GM21786 (cell line): ENCODE data around the gene C4orf50.

Experiments
- ATAC-seq: cut with Tn5 transposase; IDR thresholded peaks from one replicate; pipeline ENCODE4 v1.9.1; 2021; ENCODE audit not compliant: unreplicated experiment

Gene C4orf50

DNA sequence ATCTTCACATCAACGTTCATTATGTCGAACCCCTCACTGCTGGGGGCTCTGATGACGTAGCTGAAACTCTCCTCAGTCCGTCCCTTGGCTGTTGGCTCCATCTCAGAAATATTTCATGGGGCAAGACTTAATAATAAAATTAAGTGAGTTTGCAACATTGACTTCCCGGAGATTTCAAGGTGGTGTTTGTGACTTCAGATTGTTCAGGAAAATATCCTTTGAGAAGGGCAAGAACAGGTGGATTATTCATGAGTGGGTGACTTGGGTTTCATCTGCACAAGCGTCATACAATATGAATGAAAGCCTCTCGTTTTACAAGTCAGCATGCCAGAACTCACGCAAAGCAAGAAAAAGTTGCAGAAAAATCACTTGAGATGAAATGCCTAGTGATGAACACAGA is at the start of gene C4orf50:
C4orf50 (minus strand) TSS at position 101 of the 400 bp plus-strand sequence.
- ATAC-seq = no peak

DNA sequence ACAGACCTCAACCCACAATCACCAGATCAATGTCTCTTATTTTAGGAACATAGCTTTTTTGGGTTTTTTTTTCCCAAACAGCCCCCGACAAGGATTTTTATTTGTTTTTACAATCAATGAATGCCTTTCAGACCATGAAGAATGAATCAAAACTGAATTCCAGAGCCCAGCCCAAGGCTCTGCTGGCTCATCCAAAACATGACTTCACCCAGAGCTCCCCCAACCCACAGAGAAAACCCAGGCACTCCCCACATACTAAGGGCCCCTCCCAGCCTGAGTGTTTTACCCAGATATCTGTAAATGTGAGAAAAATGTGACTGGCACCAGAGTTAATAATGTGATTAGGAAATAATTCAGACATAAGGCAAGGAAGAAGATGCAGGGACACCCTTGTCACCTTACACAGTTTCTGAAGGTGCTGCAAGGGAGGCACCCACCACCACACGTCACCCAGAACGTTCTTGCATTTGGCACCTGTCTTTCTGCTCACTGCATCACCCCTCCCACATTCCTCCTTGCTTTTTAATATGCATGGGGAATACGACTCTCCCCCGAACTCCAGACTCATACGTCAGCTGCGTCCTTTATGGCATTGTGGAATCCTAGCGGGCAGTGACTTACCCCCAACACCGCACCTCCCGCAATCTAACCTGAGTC is 47.8 kb upstream of the C4orf50 start:
- no peak for ATAC-seq

DNA sequence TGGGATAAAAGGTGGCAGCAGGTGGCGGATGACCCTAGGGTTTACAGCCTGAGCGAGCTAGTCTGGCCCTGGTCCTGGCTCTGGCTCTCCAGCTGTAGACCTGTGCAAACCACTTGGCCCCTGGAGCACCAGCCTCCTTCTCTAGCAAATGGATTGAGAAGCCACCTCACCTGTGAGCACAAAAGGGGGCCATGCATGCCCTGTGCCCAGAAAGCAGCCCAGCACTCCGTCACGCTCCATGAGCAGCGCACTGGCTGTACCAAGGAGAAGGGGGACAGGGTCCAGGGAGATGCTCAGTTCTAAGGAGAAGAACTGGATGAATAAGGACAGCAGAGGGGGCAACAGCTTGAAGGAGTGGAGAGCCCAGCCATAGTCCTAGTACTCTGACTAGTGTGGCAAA is 46.9 kb upstream of the C4orf50 start:
- no peak for ATAC-seq

DNA sequence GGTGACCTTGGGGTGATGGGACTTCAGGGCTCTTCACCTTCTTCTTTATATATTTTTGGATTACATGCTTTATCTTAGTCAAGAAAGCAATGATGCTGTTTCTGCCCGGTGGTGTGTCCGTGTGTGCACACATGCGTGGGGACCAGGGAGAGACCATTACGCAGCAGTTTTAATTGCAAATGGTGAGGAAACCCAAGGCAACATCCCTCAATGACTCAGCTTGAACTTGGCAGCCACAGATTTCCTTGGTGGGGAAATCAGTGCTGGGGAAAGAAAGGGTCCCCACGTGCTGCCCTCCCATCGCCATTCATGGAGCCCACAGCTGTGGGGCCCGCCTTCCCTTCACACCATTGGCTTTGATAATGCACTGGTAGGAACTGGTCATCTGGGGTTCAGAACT is 46.2 kb upstream of the C4orf50 start:
- ATAC-seq = no peak

DNA sequence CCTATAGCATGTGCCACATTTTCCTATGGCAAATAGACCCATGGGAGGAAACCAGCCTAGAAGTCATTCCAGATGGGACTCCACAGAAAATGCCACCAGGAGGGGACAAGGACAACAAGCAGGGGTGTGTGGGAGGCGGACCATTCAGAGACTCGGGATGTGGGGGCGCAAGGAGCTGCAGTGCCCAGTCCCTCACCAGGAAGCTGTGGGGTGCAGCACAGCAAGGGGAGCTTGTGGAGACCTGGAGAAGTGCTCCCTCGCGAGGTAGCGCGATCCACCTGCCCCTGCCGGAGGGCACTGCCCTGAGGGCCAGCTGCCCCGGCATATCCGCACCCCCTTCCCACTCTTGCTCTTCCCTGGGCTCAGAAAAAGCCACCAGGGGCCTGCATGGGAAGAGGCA is 45.5 kb upstream of the C4orf50 start:
- no peak for ATAC-seq

DNA sequence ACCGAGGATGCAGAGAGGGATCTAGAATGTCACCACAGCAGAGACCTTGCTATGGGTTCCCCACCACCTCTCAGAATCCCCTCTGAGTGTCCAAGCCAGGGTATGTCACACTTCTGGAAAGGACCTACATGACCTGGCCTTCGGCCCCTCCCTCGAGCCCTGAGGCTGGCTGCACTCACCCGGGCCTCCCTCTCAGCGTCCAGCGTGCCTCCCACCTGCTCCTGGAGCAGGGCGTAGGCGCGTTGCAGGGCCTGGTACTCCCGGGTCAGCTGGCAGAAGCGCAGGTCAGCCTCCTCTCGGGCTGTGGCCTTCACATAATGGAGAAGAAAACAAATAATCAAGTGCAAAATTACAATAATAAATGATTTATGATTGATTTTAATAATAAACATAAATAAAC is 43.9 kb upstream of the C4orf50 start:
- ATAC-seq = no peak

DNA sequence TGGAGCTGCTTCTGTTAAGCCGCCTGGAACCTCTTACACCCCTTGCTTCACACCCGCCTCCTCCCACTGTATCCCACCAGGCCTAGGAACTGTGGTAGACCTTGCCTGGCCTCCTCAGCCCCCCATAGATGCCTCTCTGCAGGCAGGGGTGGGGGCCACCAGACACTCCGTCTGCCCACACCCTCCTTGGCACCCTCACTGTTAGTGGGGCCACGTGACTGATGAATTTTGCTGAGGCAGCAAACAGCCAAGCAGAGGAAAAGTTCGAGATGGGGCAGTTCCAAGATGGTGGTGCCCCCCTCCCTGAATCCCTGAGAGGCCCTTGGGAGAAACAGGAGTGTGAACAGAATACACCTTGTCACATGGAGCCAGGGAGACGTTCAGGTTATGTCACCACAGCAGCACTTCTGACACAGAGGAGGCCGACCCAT is 41.2 kb upstream of the C4orf50 start:
- no peak for ATAC-seq

DNA sequence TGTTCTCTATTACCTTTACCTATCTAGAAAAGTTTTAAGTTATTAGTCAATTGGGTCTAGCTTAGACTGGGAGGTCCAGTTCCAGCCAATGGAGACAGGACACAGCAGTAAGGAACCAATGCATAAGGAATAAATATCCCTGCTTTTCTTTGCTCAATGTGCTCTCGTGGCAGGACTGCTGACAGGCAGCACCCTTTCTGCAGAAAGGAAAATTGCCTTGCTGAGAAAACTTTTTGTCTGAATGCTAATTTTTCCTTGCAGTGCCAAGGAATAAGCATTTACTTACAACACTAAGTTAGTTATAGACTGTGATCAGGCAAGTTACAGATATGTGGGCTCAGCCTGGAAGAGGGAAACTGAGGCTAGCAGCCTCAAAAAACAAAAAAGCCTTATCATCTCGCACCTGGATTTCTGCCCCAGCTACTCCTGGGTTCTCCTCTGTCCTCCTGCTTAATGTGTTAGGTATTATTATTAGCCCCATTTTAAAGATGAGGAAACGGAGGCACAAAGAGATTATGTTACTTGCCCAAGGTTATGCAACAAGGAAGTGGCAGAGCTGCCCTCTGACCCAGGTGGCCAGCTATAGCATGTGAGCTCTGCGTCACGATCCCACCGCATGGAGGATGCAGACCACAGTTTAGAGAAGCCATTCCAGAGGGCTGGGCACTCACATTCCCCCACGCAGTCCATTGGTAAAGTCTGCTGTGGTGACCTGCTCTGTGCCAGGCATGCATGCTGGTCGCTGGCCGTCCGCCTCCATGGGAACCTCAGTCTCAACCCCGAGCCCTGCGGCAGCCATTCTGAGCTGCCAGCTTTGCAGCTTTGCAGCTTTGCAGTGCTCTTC is 40.5 kb upstream of the C4orf50 start:
- ATAC-seq = no peak

DNA sequence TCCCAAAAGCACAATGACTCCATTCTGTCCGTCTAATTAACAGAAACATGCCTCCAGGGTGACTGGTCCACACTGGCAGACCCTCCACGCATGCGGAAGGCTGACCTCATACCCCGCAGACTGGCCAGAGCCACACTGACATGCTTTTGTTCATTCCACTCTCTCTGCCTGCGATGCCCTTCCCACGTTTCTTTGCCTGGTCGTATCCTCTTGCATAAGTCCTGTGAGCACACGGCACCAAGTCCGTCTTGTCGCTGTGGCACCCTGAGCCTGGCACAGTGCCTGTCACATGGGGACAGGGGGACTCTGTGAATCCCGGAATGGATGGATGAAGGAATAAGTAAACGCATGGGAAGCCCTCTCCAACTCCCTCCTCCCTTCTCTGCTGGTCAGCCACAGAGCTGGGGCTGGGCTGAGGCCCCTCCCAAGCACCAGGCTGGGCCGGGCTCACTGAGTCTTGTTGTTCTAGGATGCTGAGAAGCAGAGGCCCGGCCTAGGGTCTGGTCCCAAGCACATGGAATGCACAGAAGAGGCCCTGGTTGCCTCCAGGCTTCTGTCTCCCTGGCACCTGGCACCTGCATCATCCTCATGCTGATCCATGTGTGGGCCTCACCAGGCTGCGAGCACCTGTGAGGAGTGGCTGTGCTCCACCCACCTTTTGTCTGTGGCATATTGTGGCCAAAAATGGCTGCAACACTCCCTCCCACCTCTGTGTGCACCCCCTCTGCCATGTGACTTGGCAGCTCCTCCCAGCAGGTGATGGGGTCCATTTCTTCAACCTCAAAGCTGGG is 38.9 kb upstream of the C4orf50 start:
- no peak for ATAC-seq

DNA sequence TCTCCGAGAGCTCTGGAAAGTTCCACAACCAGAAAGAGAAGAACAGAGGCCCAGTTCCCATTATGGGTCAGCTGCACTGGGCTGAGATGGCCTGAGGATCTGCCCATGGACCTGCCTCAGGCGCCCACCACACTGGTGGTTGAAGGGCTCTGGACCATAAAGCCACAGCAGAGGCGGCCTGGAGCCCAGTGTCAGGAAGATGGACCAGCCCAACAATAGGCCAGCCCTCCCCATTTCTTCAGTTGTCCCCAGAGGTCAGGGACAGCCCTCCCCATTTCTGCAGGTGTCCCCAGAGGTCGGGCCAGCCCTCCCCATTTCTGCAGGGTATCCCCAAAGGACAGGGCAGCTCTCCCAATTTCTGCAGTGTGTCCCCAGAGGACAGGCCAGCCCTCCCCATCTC is 37.2 kb upstream of the C4orf50 start:
- no peak for ATAC-seq

DNA sequence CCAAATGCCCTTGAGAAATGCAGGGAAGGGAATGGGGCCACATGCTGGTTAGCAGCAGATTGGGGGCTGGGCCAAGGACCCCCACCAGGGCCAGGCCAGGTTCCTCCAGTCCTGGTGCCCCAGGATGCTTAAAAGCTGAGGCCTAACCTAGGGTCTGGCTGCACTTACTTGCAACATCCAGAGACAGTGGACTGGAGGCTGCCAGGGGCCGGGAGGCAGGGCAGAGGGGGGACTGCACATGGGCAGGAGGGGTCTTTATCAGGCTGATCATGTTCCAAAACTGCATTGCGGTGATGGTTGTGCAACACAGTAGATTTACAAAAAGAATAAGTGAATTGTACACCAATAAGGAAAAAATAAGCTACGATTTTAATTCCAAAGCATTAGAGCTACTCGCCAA is 36.8 kb upstream of the C4orf50 start:
- no peak for ATAC-seq

DNA sequence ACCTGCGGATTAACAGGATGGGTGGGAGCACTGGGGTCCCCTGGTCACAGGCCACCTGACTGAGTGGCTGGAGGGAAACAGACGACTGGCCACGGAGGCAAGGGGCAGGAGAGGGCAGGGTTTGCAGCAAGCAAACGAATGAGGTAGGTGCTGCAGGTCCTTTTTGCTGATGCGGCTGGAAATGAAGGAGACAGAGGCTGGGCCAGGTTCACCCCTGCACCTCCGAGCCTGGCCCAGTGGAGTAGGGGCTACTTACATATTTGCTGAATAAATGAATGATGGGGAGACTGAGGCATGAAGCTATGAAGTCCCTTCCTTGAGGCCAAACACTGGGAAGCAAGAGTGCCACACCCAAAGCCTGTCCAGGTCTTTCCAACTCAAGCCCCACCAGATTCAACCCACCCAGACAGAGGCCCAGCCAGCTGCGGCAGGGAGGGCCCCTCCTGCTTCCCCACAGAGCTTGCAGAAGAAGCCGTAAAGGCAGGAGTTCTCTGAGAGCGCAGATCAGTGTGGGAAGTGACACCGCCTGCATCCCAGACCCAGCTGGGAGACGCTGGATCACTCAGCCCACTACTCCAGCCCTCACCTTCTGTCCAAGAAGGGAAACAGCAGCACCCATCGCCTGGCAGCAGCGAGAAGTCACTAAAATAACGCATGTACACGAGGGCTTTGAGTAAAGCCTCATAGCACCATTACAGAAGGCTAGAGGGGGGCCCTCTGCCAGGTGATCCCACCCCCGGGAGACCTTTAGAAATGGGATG is 36.1 kb upstream of the C4orf50 start:
- ATAC-seq = no peak

DNA sequence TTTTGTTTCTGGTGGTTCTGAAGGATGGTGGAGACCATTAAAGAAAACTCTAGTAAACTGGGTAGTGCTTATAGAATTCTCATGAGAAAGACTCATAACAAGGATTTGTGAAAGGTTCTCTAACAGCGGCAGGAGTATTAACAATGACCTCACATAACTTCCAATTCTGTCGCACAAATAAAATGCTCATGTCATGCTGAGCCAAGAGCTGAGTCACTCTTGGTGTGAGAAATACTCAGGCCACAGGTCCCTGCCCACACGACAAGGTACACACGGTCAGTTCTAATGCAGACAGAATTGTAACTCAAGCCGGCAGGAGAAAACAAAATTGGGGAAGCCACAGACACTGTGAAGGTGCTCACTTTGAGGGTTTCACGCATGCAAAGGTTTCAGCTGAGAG is 34.4 kb upstream of the C4orf50 start:
- no peak for ATAC-seq

DNA sequence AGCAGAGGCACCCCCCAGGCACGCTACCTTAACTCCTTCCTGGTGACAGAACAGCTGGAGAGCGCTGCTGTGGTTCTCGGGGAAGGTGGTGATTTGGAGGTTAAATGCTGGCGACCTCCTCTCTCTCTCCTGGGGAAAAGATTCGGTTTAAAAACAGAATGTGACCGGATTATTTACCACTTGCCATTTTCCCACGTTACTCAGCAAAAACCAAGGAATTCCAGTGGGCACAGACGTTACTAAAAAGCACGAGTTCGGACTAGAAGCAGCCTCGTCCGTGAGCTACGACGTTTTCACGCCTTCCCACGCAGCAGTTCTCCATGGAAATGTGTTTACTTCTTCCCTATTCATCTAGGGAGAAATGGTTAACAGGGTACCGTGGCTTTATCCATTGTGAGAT is 32.3 kb upstream of the C4orf50 start:
- no peak for ATAC-seq

DNA sequence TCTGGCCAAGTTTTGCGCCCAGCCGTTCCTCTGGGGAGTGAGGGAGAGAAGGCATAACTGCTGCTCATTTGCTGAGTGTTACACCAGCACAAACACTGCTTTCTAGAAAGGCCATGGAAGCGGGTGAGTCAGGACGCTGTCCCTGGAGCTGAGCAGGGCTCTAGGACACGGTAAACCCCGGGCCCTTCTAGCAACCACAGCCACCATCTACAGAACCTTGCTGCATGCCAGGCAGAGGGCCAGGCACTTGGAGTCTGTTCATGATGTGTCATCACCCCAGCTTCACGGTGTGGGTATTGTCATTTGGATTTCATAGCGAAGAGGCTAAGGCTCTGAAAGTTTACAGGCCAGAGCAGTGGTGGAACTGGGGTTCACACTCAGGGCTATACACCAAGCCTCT is 31.8 kb upstream of the C4orf50 start:
- ATAC-seq = no peak

DNA sequence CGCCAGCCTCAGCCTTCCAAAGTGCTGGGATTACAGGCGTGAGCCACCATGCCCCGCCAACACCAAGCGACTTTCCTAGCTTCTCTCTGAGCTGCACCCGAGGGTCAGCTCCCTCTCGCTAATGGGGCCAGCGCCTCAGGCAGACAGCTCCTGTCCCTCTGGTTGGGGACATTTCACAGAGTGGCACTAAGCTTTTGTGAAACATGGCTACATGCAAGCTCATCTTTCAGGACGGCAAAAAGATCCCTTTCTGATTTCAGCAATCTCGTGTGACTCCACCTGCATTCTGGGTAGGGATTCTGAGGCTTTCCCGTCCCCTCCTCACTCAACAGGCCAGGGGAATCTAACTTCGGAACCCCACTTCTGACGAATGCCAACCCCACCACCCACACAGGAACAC is 31.0 kb upstream of the C4orf50 start:
- ATAC-seq = no peak

DNA sequence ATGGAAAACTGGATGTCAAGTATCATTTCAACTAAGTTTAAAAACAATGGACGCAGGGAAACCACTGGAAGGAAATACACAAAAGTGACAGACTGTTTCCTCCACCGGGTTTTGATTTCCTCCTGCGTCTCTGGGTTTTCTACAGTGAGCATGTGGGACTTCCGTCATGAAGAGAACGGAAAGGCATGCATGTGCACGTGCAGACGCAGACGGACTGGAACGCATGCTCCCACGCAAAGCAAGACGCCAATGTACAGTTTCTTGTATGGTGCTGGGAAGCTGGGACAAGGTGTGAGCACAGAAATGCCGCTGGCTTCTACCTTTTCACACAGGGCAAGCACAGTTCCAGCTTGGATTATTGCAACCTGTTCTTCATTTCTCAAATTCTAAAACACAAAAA is 30.3 kb upstream of the C4orf50 start:
- no peak for ATAC-seq

DNA sequence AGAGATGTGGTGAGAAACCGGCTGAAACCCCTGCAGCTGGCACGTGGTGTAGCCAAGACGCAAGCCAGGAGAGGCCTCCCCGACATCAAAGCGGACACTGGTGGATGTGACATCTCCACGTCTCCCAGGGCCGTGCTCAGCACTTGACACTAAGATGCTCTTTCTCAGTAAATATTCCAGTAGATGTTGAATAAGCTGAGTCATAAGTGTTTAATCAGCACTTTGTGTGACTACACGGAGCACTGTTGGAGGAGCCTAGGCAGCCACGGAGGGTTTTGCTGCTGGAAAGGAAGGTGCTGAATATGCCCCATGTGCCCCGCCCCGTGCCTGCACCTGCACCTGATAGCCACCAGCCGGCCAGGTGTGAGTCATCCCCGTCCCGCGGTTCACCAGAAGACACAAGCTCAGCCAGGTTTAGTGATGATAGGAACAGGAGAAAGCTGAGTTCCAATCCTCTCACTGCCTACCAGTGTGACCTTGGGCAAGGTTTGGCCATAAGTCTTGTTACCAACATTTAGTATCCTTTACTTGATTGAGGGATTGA is 29.0 kb upstream of the C4orf50 start:
- ATAC-seq = no peak

DNA sequence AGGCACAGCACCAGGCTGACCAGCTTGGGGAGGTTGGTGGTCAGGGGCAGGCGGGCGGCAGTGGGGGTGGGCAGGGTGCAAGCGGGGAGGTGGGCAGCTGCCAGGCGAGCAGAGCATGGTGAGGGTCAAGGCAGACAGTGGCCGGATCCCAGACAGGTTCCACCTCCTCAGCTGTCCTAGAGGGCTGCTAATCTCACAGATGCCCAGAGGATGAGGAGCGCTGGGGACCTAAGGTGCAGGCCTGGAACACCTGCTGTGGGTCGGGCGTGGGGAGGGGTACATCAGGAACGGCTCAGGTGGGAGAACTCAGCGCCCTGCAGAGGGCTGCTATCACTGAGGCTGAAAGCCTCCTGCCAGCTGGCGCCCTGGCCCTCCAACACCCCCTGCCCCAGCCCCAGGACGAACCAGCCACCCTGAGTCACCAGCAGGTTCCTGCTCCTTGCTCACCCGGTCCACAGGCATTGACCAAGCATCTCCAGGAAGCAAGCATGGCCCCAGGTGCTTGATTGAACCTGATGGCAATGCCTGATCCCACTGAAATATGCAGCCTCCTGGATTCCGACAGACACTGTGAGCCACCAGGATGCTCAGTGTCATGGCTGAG is 28.4 kb upstream of the C4orf50 start:
- no peak for ATAC-seq

DNA sequence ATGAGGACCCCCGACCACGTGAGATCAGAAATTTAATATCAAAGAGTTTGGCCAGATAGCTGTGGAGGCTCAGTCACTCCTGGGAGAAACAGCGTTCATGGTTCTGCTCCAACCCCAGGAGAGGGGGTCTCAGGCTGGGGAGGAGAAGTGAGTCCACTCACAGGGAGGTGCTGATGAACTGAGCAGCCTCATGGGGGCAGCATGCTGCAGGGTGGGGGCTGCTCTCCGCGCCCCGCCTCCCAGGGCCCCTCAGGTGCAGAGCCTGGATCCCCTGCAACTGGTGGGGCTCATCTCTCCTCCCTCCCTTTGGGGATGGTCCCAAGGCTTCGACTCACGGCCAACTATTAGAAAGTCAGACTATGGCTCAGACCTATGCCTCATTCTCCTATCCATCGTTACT is 26.6 kb upstream of the C4orf50 start:
- no peak for ATAC-seq
